Liver (tissue), 9 donors: ENCODE measurements around the gene UBE2R2. TPM values are rescaled to one million over a fixed set of nuclear protein-coding genes. Genes with fewer than 3 reads are reported as not detected.
"Not testable (repeated sequence)": the region's sequence is repeated elsewhere in the genome, so short reads cannot be mapped to it uniquely, and the experiment has no call there.

Experiments
- DNase-seq: peaks from one replicate; pipeline ENCODE4 v3.0.0-alpha.2; 2017; ENCODE audit warnings: low spot score
- H3K27ac ChIP-seq, 2 donors: one replicate each; pipeline ENCODE4 v1.7.0; 2013; ENCODE audit warnings: inconsistent platforms in 2 of 2, low read length in 2 of 2, control low read depth in 1 of 2, low read depth in 1 of 2, mild to moderate bottlenecking in 1 of 2
- H3K27me3 ChIP-seq, 4 donors: one replicate each; pipeline versions ENCODE4 v1.6.1 to v1.7.0; 2013; ENCODE audit warnings: low read length in 3 of 4, inconsistent platforms in 1 of 4, mild to moderate bottlenecking in 1 of 4, moderate library complexity in 1 of 4; ENCODE audit not compliant: control insufficient read depth in 4 of 4, insufficient read depth in 4 of 4
- H3K36me3 ChIP-seq, 4 donors: one replicate each; pipeline versions ENCODE4 v1.6.1 to v1.7.0; 2013; ENCODE audit warnings: low read length in 3 of 4, mild to moderate bottlenecking in 3 of 4, low read depth in 1 of 4, moderate library complexity in 1 of 4; ENCODE audit not compliant: control insufficient read depth in 4 of 4, insufficient read depth in 3 of 4
- H3K4me1 ChIP-seq, 4 donors: one replicate each; pipeline versions ENCODE4 v1.6.1 to v1.7.0; 2013; ENCODE audit warnings: low read length in 3 of 4, mild to moderate bottlenecking in 3 of 4, moderate library complexity in 1 of 4; ENCODE audit not compliant: control insufficient read depth in 4 of 4, insufficient read depth in 4 of 4
- H3K4me3 ChIP-seq, 3 donors: one replicate each; pipeline versions ENCODE4 v1.6.1 to v1.7.0; 2013; ENCODE audit warnings: low read length in 3 of 3, control low read depth in 1 of 3, low read depth in 1 of 3, mild to moderate bottlenecking in 1 of 3
- H3K9ac ChIP-seq, 2 donors: one replicate each; pipeline ENCODE4 v1.7.0; 2013; ENCODE audit warnings: low read length in 2 of 2, mild to moderate bottlenecking in 2 of 2, moderate library complexity in 2 of 2, control low read depth in 1 of 2, low read depth in 1 of 2
- H3K9me3 ChIP-seq, 4 donors: one replicate each; pipeline versions ENCODE4 v1.6.1 to v1.7.0; 2013; ENCODE audit warnings: low read length in 3 of 4; ENCODE audit not compliant: control insufficient read depth in 4 of 4
- ATF3 ChIP-seq: IDR thresholded peaks from 2 replicates; pipeline ENCODE4 v1.6.1; 2016; ENCODE audit warnings: antibody characterized with exemption
- CTCF ChIP-seq: fragments of 150-350 bp; IDR thresholded peaks from 2 replicates; pipeline ENCODE4 v1.5.1; 2017; ENCODE audit warnings: improper control_type of control experiment, low read depth, low read length; ENCODE audit not compliant: missing input control
- FOXA2 ChIP-seq: IDR thresholded peaks from 2 replicates; pipeline ENCODE4 v1.6.1; 2016; ENCODE audit warnings: antibody characterized with exemption
- HNF4G ChIP-seq: IDR thresholded peaks from 2 replicates; pipeline ENCODE4 v1.6.1; 2016; ENCODE audit warnings: antibody characterized with exemption
- JUND ChIP-seq, 2 donors: IDR thresholded peaks; 2 replicates each; pipeline ENCODE4 v1.6.1; 2016; ENCODE audit warnings: antibody characterized with exemption in 2 of 2
- NR2F2 ChIP-seq: IDR thresholded peaks from 2 replicates; pipeline ENCODE4 v1.6.1; 2016; ENCODE audit warnings: antibody characterized with exemption
- RAD21 ChIP-seq, 2 donors: IDR thresholded peaks; 2 replicates each; pipeline ENCODE4 v1.6.1; 2016; ENCODE audit warnings: antibody characterized with exemption in 2 of 2, mild to moderate bottlenecking in 2 of 2
- REST ChIP-seq: IDR thresholded peaks from 2 replicates; pipeline ENCODE4 v1.6.1; 2016; ENCODE audit warnings: antibody characterized with exemption, mild to moderate bottlenecking
- RXRA ChIP-seq, 2 donors: IDR thresholded peaks; 2 replicates each; pipeline ENCODE4 v1.6.1; 2017 to 2018; ENCODE audit warnings: antibody characterized with exemption in 2 of 2, mild to moderate bottlenecking in 1 of 2
- YY1 ChIP-seq: IDR thresholded peaks from 2 replicates; pipeline ENCODE4 v1.6.1; 2016; ENCODE audit warnings: antibody characterized with exemption, mild to moderate bottlenecking
- WGBS: extraction: QIAGEN DNeasy Blood & Tissue Kit; methylation state at CpG from one replicate; pipeline ENCODE4 v1.1.7; 2013; 5-methylcytosine and 5-hydroxymethylcytosine counted together
- polyA plus RNA-seq, 2 donors: library from polyadenylated mRNA; stranded (reverse) in 1 of 2; unstranded in 1 of 2; fragments of 200-250 nt in 1 of 2; fragments of >200 nt in 1 of 2; fragmentation: Nextera tagmentation in 1 of 2; extraction: Ambion mirVana in 1 of 2; gene quantifications; one replicate each; pipeline versions ENCODE4 v1.2.1 to v1.2.3, GENCODE V29; 2013 to 2015
- total RNA-seq, 2 donors: library from RNA; depleted of rRNA; stranded (reverse); fragments of >200 nt; gene quantifications; one replicate each; pipeline ENCODE4 v1.2.3, GENCODE V29; 2014
- donor health status: healthy.
- donor health status: healthy.
- donor health status: healthy.
- donor health status: healthy.
- donor health status: healthy.

UBE2R2 gene
- total and polyA plus RNA-seq, 4 donors, result 10.8 to 15.0 (median 14.2) TPM

GRCh38 chr9:33804196-33804595 is 12.8 kb upstream of the UBE2R2 start:
- DNase-seq, H3K9me3 ChIP-seq, H3K27ac ChIP-seq, H3K4me3 ChIP-seq, H3K27me3 ChIP-seq, H3K36me3 ChIP-seq, H3K9ac ChIP-seq, H3K4me1 ChIP-seq: not testable (repeated sequence)
- 92% methylated on average over 3 of the region's 3 CpGs for WGBS

- H3K9me3 ChIP-seq, H3K27me3 ChIP-seq, DNase-seq, H3K27ac ChIP-seq, H3K4me1 ChIP-seq, H3K36me3 ChIP-seq, H3K9ac ChIP-seq, H3K4me3 ChIP-seq: not testable (repeated sequence)
- WGBS, result 49% methylated on average over 2 of the region's 2 CpGs
- peak in 1 of 2 donors; percentile 23 for TF ChIP-seq RXRA (IDR thresholded peaks at IDR 0.05)
- peak in 1 of 2 donors; percentile 44 for TF ChIP-seq JUND (IDR thresholded peaks at IDR 0.05)
- peak in 1 of 2 donors; percentile 30 for TF ChIP-seq RAD21 (IDR thresholded peaks at IDR 0.05)
- TF ChIP-seq FOXA2, result peak; percentile 82
- TF ChIP-seq YY1, result peak; percentile 48
These were observed 9.8 kb upstream of the UBE2R2 start for GRCh38 chr9:33807156-33807555.

GRCh38 chr9:33808979-33809322 is 8.0 kb upstream of the UBE2R2 start:
- not testable (repeated sequence) for H3K27ac ChIP-seq, H3K9ac ChIP-seq, H3K27me3 ChIP-seq, H3K4me3 ChIP-seq, DNase-seq, H3K36me3 ChIP-seq, H3K4me1 ChIP-seq, H3K9me3 ChIP-seq
- 48% methylated on average over 1 of the region's 1 CpG for WGBS

GRCh38 chr9:33809506-33809905 is 7.5 kb upstream of the UBE2R2 start:
- Histone ChIP-seq H3K9ac (no peak overlapping the region), H3K27me3 (no peaks in the 10 kb centered on the region), H3K27ac (no peak overlapping the region), H3K36me3 (no peaks in the 10 kb centered on the region), H3K4me1 (peaks cover 0 to 10% (median 5%) of the 10 kb centered on the region in 4 donors), H3K9me3 (no peaks in the 10 kb centered on the region), H3K4me3 (no peak overlapping the region)
- 94% methylated on average over 1 of the region's 1 CpG for WGBS
- no peak for DNase-seq
- no peak for TF ChIP-seq NR2F2
- no peak for TF ChIP-seq HNF4G
- no peak for TF ChIP-seq ATF3

- TF ChIP-seq CTCF (peak; percentile 55), RAD21 (IDR thresholded peaks at IDR 0.05) (peak; percentile 81), REST (no peak)
- Histone ChIP-seq H3K36me3 (no peaks in the 10 kb centered on the region), H3K27me3 (no peaks in the 10 kb centered on the region), H3K9ac (peak overlapping the region in 1 of 2 donors; percentile 53), H3K4me1 (peaks cover 2 to 29% (median 11%) of the 10 kb centered on the region in 4 donors), H3K4me3 (no peak overlapping the region), H3K27ac (peak overlapping the region; percentile 15 to 32), H3K9me3 (no peaks in the 10 kb centered on the region)
- 67% methylated on average over 8 of the region's 8 CpGs for WGBS
- DNase-seq, result no peak
These were observed 3.0 kb upstream of the UBE2R2 start for GRCh38 chr9:33813712-33814641.
